ENCODE data around the gene CNEP1R1. TPM values are rescaled to one million over a fixed set of nuclear protein-coding genes. Genes with fewer than 3 reads are reported as not detected.

CNEP1R1 gene
- polyA plus RNA-seq, 1 donor from 2014 or later, result 44.2 TPM

DNA sequence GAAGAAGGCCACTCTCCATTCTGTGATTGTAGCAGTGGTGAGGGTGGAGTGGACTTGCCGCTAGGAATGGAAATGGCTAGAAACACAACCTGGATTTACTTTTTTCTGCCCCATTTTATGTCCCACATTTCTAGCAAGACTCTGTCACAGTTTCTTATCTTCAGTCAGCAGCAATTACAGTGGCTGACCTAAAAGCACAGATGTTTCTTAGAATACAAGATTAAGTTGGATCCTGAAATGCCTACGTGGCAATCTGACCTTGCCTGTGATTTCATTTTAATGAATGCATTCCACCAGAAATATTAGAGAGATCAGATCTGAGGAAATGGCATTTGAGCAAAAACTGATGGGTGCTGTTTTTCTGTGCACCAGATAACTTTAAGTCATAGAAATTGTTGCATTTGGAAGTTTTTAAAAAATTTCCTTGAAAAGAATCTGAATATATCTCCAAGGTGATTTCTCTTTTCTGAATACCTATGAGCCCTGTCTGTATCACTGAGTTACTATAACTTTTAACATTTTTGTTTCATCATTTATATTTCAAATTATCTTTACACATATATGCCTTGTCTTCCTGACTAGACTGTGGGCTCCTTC is 46.1 kb downstream of the CNEP1R1 start:
- H2AFZ ChIP-seq (ENCODE audit: low read depth, low read length), result no peak overlapping the region
- H3K9me2 ChIP-seq (ENCODE audit: insufficient read depth, low read length), result no peaks in the 10 kb centered on the region
- H3K79me2 ChIP-seq (replicated peaks; ENCODE audit: insufficient read depth, low read length), result peaks cover 7% of the 10 kb centered on the region
- no peak overlapping the region for H3K4me3 ChIP-seq (ENCODE audit: low read length)
- TF ChIP-seq SMC3 (conservative IDR thresholded peaks at IDR 0.05; ENCODE audit: poor library complexity) (no peak), MXI1 (conservative IDR thresholded peaks at IDR 0.05; ENCODE audit: poor library complexity, severe bottlenecking) (no peak), RAD21 (conservative IDR thresholded peaks at IDR 0.05) (no peak), POLR2AphosphoS5 (IDR thresholded peaks at IDR 0.05) (no peak), TAF1 (IDR thresholded peaks at IDR 0.05; ENCODE audit: low read depth) (no peak), EZH2 (IDR thresholded peaks at IDR 0.05; ENCODE audit: borderline replicate concordance, insufficient read depth, low read length, poor library complexity, severe bottlenecking) (no peak), EP300 (conservative IDR thresholded peaks at IDR 0.05; ENCODE audit: poor library complexity, severe bottlenecking) (no peak)
- TF ChIP-seq, protein P1, sequence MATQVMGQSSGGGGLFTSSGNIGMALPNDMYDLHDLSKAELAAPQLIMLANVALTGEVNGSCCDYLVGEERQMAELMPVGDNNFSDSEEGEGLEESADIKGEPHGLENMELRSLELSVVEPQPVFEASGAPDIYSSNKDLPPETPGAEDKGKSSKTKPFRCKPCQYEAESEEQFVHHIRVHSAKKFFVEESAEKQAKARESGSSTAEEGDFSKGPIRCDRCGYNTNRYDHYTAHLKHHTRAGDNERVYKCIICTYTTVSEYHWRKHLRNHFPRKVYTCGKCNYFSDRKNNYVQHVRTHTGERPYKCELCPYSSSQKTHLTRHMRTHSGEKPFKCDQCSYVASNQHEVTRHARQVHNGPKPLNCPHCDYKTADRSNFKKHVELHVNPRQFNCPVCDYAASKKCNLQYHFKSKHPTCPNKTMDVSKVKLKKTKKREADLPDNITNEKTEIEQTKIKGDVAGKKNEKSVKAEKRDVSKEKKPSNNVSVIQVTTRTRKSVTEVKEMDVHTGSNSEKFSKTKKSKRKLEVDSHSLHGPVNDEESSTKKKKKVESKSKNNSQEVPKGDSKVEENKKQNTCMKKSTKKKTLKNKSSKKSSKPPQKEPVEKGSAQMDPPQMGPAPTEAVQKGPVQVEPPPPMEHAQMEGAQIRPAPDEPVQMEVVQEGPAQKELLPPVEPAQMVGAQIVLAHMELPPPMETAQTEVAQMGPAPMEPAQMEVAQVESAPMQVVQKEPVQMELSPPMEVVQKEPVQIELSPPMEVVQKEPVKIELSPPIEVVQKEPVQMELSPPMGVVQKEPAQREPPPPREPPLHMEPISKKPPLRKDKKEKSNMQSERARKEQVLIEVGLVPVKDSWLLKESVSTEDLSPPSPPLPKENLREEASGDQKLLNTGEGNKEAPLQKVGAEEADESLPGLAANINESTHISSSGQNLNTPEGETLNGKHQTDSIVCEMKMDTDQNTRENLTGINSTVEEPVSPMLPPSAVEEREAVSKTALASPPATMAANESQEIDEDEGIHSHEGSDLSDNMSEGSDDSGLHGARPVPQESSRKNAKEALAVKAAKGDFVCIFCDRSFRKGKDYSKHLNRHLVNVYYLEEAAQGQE (IDR thresholded peaks at IDR 0.05; ENCODE audit: borderline replicate concordance), result no peak
- TF ChIP-seq, protein P2, sequence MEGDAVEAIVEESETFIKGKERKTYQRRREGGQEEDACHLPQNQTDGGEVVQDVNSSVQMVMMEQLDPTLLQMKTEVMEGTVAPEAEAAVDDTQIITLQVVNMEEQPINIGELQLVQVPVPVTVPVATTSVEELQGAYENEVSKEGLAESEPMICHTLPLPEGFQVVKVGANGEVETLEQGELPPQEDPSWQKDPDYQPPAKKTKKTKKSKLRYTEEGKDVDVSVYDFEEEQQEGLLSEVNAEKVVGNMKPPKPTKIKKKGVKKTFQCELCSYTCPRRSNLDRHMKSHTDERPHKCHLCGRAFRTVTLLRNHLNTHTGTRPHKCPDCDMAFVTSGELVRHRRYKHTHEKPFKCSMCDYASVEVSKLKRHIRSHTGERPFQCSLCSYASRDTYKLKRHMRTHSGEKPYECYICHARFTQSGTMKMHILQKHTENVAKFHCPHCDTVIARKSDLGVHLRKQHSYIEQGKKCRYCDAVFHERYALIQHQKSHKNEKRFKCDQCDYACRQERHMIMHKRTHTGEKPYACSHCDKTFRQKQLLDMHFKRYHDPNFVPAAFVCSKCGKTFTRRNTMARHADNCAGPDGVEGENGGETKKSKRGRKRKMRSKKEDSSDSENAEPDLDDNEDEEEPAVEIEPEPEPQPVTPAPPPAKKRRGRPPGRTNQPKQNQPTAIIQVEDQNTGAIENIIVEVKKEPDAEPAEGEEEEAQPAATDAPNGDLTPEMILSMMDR (IDR thresholded peaks at IDR 0.05; ENCODE audit: poor library complexity, severe bottlenecking), result no peak
- no peak overlapping the region for H3K9ac ChIP-seq (ENCODE audit: low read length)
- H4K20me1 ChIP-seq (ENCODE audit: insufficient read depth), result no peaks in the 10 kb centered on the region
- no peaks in the 10 kb centered on the region for H3F3A ChIP-seq (ENCODE audit: insufficient read depth, low read length, poor library complexity, severe bottlenecking)
- H3K27me3 ChIP-seq (ENCODE audit: insufficient read depth, low read depth, low read length), result no peaks in the 10 kb centered on the region
- no peak overlapping the region for H3K4me2 ChIP-seq (ENCODE audit: low read length)
- H3K27ac ChIP-seq (ENCODE audit: low read length), result no peak overlapping the region
- H3K9me3 ChIP-seq (ENCODE audit: low read length), result no peaks in the 10 kb centered on the region
- H3K36me3 ChIP-seq (ENCODE audit: insufficient read depth, low read length), result no peaks in the 10 kb centered on the region

DNA sequence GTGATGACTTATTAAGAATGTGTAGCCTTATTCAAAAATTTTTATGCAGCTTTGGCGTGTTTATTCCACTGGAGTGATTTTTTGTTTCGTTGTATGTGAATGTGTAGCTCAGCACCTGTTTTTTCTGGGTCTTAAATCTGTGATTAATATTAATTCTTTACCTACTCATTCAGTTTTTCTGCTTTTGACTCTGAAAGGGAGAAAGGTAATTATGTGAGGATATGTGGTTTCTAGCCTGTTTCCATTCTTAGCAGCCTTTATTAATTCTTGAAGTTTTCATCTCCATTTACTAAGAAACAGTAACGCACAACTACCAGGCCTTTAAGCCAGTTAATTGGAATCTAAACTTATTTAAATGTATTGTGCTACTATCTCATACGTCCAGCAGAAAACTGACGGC is 47.7 kb downstream of the CNEP1R1 start:
- no peak overlapping the region for H3K4me2 ChIP-seq (ENCODE audit: low read length)
- H3K4me3 ChIP-seq (ENCODE audit: low read length), result no peak overlapping the region
- no peak overlapping the region for H3K27ac ChIP-seq (ENCODE audit: low read length)
- no peaks in the 10 kb centered on the region for H4K20me1 ChIP-seq (ENCODE audit: insufficient read depth)
- no peaks in the 10 kb centered on the region for H3K27me3 ChIP-seq (ENCODE audit: insufficient read depth, low read depth, low read length)
- peaks cover 7% of the 10 kb centered on the region for H3K79me2 ChIP-seq (replicated peaks; ENCODE audit: insufficient read depth, low read length)
- H3F3A ChIP-seq (ENCODE audit: insufficient read depth, low read length, poor library complexity, severe bottlenecking), result no peaks in the 10 kb centered on the region
- TF ChIP-seq EP300 (conservative IDR thresholded peaks at IDR 0.05; ENCODE audit: poor library complexity, severe bottlenecking) (no peak), POLR2AphosphoS5 (IDR thresholded peaks at IDR 0.05) (no peak)
- TF ChIP-seq, protein P2 (IDR thresholded peaks at IDR 0.05; ENCODE audit: poor library complexity, severe bottlenecking), result no peak
- TF ChIP-seq, protein P1 (IDR thresholded peaks at IDR 0.05; ENCODE audit: borderline replicate concordance), result no peak
- no peaks in the 10 kb centered on the region for H3K9me2 ChIP-seq (ENCODE audit: insufficient read depth, low read length)
- H3K9ac ChIP-seq (ENCODE audit: low read length), result no peak overlapping the region
- H3K9me3 ChIP-seq (ENCODE audit: low read length), result no peaks in the 10 kb centered on the region
- H2AFZ ChIP-seq (ENCODE audit: low read depth, low read length), result no peak overlapping the region
- no peaks in the 10 kb centered on the region for H3K36me3 ChIP-seq (ENCODE audit: insufficient read depth, low read length)

Data from neural cell (in vitro differentiated cells).